OCI-LY3 (cell line): ENCODE data around the gene CACNA1C.

Source experiments
- CTCF ChIP-seq: fragments of 200-600, 300-600 bp; sonication (generic); IDR thresholded peaks from 2 replicates; pipeline ENCODE4 v1.5.1; 2014; ENCODE audit warnings: antibody characterized with exemption, low read length, low read depth
- EZH2phosphoT487 ChIP-seq: fragments of 200-600 bp; shearing (Covaris generic); IDR thresholded peaks from 2 replicates; pipeline ENCODE4 v1.6.1; 2018; ENCODE audit warnings: antibody characterized with exemption, mixed run types, low read depth

- TF ChIP-seq CTCF (no peak), EZH2phosphoT487 (no peak)
Measured at GRCh38 chr12:2566161-2566560, 513.4 kb downstream of the CACNA1C start.
